ENCODE measurements around the gene MBNL2. TPM values are rescaled to one million over a fixed set of nuclear protein-coding genes. Genes with fewer than 3 reads are reported as not detected.

MBNL2 gene
- total RNA-seq, 1 experiment from 2014 or later = 0.17 TPM

- Mint-ChIP-seq H3K36me3 (ENCODE audit: insufficient read depth in 1 of 3, low read depth in 3 of 3) (no peaks in the 10 kb centered on the region), H3K4me1 (no peaks in the 10 kb centered on the region), H3K27ac (no peak overlapping the region; a peak in 1 of 7 replicates), H3K9me3 (no peaks in the 10 kb centered on the region; a peak in 1 of 5 replicates), H3K4me3 (no peak overlapping the region), H3K27me3 (ENCODE audit: low read depth) (peaks cover 2% of the 10 kb centered on the region; the same call in 1 of the 2 replicates)
- no peak overlapping the region for H3K4ac ChIP-seq (ENCODE audit: low read depth, low read length)
- H2BK12ac ChIP-seq (ENCODE audit: insufficient read length, low read depth, low read length) = no peak overlapping the region
- H2BK5ac ChIP-seq (ENCODE audit: insufficient read length, low read length) = no peak overlapping the region
- no peak overlapping the region for H3K4me2 ChIP-seq (ENCODE audit: insufficient read depth, insufficient read length, low read length)
- H4K20me1 ChIP-seq (ENCODE audit: control insufficient read depth, insufficient read depth, insufficient read length) = no peaks in the 10 kb centered on the region
- no peak overlapping the region for H2AFZ ChIP-seq (ENCODE audit: low read length)
- H2BK20ac ChIP-seq (ENCODE audit: low read depth, low read length, poor library complexity, severe bottlenecking) = no peak overlapping the region
- H2AK5ac ChIP-seq (ENCODE audit: insufficient read length, low read length) = no peak overlapping the region
- H4K91ac ChIP-seq (ENCODE audit: insufficient read length, low read depth, low read length) = no peak overlapping the region
- TF ChIP-seq, protein P1, sequence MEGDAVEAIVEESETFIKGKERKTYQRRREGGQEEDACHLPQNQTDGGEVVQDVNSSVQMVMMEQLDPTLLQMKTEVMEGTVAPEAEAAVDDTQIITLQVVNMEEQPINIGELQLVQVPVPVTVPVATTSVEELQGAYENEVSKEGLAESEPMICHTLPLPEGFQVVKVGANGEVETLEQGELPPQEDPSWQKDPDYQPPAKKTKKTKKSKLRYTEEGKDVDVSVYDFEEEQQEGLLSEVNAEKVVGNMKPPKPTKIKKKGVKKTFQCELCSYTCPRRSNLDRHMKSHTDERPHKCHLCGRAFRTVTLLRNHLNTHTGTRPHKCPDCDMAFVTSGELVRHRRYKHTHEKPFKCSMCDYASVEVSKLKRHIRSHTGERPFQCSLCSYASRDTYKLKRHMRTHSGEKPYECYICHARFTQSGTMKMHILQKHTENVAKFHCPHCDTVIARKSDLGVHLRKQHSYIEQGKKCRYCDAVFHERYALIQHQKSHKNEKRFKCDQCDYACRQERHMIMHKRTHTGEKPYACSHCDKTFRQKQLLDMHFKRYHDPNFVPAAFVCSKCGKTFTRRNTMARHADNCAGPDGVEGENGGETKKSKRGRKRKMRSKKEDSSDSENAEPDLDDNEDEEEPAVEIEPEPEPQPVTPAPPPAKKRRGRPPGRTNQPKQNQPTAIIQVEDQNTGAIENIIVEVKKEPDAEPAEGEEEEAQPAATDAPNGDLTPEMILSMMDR (conservative IDR thresholded peaks at IDR 0.05) = no peak
- no peak for DNase-seq
- H3K27ac ChIP-seq (ENCODE audit: insufficient read length, low read depth, low read length) = no peak overlapping the region
- no peak overlapping the region for H2BK15ac ChIP-seq (ENCODE audit: low read depth, low read length)
- H3K79me2 ChIP-seq (ENCODE audit: insufficient read depth, low read length) = no peaks in the 10 kb centered on the region
- H3K14ac ChIP-seq (ENCODE audit: insufficient read depth, low read length) = no peak overlapping the region
- H3K27me3 ChIP-seq (ENCODE audit: insufficient read depth, low read length) = no peaks in the 10 kb centered on the region
- no peaks in the 10 kb centered on the region for H3K23me2 ChIP-seq (ENCODE audit: insufficient read length, low read depth, low read length, poor library complexity, severe bottlenecking)
- H3K23ac ChIP-seq (ENCODE audit: insufficient read length, low read depth, low read length) = no peak overlapping the region
- no peaks in the 10 kb centered on the region for H3K4me1 ChIP-seq (ENCODE audit: insufficient read depth, low read length)
- H3K9ac ChIP-seq (ENCODE audit: extremely low read depth, insufficient read length, low read length) = no peak overlapping the region
- H3K9me3 ChIP-seq (ENCODE audit: control insufficient read depth, low read depth, low read length) = no peaks in the 10 kb centered on the region
- no peak overlapping the region for H4K5ac ChIP-seq (ENCODE audit: insufficient read length, low read depth, low read length)
- H3T11ph ChIP-seq (ENCODE audit: low read length) = no peak overlapping the region
- no peak overlapping the region for H2BK120ac ChIP-seq (ENCODE audit: low read depth, low read length, poor library complexity, severe bottlenecking)
- no peaks in the 10 kb centered on the region for H3K79me1 ChIP-seq (ENCODE audit: insufficient read depth, low read depth, low read length, poor library complexity, severe bottlenecking)
- no CpG with 5 or more reads among the region's 5 CpGs for WGBS (ENCODE audit: extremely low coverage, insufficient read length, low lambda C conversion rate)
- no peak overlapping the region for H4K8ac ChIP-seq (replicated peaks; ENCODE audit: insufficient read length, low read depth, low read length)
- no peak overlapping the region for H3K56ac ChIP-seq (ENCODE audit: insufficient read length, low read depth, low read length)
- H3K18ac ChIP-seq (ENCODE audit: insufficient read length, low read depth, low read length) = no peak overlapping the region
Measured at GRCh38 chr13:97382276-97382675, 160.1 kb downstream of the MBNL2 start.

All from H9 (cell line).